ENCODE results near the gene GALNT4. TPM values are rescaled to one million over a fixed set of nuclear protein-coding genes. Genes with fewer than 3 reads are reported as not detected.

Gene GALNT4
- total RNA-seq, 2 donors from 2014 or later = 37.2 to 54.4 TPM

DNA sequence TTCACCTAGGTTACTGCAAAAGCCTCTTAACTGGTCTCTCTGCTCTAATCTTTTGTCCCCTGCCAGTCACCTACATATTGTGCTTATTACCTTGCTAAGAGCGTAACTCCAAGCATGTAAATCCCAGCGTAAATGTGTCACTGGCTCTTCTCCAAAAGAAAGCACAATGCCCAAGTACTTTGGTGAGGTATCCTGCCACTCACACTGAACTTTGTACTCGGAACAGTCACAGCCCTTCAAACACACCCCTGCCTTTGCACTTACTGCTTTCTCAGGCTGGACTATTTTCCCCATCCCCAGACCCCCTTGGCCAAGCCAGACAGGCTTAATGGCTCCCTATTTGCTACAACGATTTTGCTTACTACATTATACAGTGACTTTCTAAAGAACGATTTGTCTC, 31.7 kb downstream of the GALNT4 start:
- H3K27ac ChIP-seq = peak overlapping the region; percentile 82
- H3K4me3 ChIP-seq = no peak overlapping the region
- H3K27me3 ChIP-seq = no peaks in the 10 kb centered on the region
- TF ChIP-seq, protein P1, sequence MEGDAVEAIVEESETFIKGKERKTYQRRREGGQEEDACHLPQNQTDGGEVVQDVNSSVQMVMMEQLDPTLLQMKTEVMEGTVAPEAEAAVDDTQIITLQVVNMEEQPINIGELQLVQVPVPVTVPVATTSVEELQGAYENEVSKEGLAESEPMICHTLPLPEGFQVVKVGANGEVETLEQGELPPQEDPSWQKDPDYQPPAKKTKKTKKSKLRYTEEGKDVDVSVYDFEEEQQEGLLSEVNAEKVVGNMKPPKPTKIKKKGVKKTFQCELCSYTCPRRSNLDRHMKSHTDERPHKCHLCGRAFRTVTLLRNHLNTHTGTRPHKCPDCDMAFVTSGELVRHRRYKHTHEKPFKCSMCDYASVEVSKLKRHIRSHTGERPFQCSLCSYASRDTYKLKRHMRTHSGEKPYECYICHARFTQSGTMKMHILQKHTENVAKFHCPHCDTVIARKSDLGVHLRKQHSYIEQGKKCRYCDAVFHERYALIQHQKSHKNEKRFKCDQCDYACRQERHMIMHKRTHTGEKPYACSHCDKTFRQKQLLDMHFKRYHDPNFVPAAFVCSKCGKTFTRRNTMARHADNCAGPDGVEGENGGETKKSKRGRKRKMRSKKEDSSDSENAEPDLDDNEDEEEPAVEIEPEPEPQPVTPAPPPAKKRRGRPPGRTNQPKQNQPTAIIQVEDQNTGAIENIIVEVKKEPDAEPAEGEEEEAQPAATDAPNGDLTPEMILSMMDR (IDR thresholded peaks at IDR 0.05) = no peak
- DNase-seq = peak; percentile 82
- peak overlapping the region in 1 of 2 donors; percentile 67 for H3K9ac ChIP-seq (ENCODE audit: low read depth in 2 of 2, low read length in 2 of 2)
- peaks cover 11% of the 10 kb centered on the region for H3K4me1 ChIP-seq
- intact Hi-C loops (cut with DNase I) = no loop called here
- no peaks in the 10 kb centered on the region for H3K36me3 ChIP-seq
- H3K9me3 ChIP-seq = no peaks in the 10 kb centered on the region

DNA sequence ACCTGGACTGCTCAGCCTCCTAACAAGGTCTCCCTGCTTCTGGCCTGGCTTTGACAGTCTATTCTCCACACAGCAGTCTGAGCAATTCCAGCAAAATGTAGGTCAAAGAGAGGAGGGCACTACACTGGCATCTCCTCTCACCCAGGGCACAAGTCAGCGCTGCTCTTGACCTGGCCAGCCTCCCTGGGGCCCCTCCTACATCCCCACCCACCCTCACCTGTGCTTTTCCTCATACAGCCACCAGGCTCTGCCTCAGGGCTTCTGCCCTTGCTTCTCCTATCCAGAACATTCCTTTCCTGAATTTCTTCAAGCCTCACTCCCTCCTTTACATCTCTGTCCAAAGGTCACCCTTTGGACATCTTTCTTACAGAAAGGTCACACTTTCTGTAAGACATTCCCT, 33.7 kb downstream of the GALNT4 start:
- H3K36me3 ChIP-seq = no peaks in the 10 kb centered on the region
- peak; percentile 56 for DNase-seq

DNA sequence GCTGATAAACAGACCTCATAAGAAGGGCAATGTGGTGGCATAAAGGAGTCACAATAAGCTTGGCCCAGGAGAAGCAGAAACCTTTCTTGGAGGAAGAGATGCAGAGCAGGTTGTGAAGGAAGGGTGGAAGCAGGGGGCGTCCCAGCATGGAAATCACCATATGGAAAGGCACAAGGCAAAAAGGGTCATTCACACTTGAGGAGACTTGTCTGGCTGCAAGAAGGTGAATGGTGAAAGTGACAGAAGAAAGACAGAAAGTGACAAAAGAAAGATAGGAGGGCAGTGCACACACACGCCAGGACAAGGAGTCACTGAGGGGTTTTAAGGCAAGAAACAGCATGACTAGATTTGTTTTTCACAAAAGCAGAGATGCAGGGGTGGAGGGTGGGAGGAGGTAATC, 38.3 kb downstream of the GALNT4 start:
- Histone ChIP-seq H3K27ac (no peak overlapping the region), H3K9ac (ENCODE audit: low read depth in 2 of 2, low read length in 2 of 2) (no peak overlapping the region), H3K27me3 (no peaks in the 10 kb centered on the region), H3K9me3 (no peaks in the 10 kb centered on the region), H3K4me1 (no peaks in the 10 kb centered on the region), H3K4me3 (no peak overlapping the region), H3K36me3 (no peaks in the 10 kb centered on the region)
- TF ChIP-seq, protein P1 (IDR thresholded peaks at IDR 0.05) = no peak
- no peak for DNase-seq
- intact Hi-C loops (cut with DNase I) = no loop called here

More for the DNA sequence above, 33.7 kb downstream of the GALNT4 start:
- Histone ChIP-seq H3K27ac (no peak overlapping the region), H3K9me3 (no peaks in the 10 kb centered on the region), H3K4me1 (peaks cover 11% of the 10 kb centered on the region), H3K9ac (ENCODE audit: low read depth in 2 of 2, low read length in 2 of 2) (no peak overlapping the region), H3K27me3 (no peaks in the 10 kb centered on the region), H3K4me3 (no peak overlapping the region)
- TF ChIP-seq, protein P1 (IDR thresholded peaks at IDR 0.05) = no peak
- intact Hi-C loops (cut with DNase I) = no loop called here

DNA sequence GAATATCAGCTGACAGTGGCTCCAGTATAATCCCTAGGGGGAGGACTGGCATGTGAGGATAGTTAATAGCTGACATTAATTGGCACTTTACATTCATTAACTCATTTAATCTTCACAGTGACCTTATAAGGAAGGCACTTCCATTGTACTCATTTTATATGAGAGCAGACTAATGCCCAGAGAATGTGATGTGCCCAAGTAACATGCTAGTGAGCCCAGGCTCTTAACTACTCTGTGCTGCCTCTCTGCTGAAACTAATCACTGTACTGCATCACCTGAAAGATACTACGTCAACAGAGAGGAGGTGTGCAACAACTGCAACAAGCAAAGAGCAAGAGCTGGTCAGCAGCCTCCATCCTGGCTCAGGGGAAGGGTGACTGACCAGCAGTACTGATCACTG, 40.1 kb downstream of the GALNT4 start:
- Histone ChIP-seq H3K4me1 (no peaks in the 10 kb centered on the region), H3K36me3 (no peaks in the 10 kb centered on the region), H3K27ac (no peak overlapping the region), H3K27me3 (no peaks in the 10 kb centered on the region), H3K9ac (ENCODE audit: low read depth in 2 of 2, low read length in 2 of 2) (no peak overlapping the region), H3K4me3 (no peak overlapping the region), H3K9me3 (no peaks in the 10 kb centered on the region)
- TF ChIP-seq, protein P1 (IDR thresholded peaks at IDR 0.05) = no peak
- no peak for DNase-seq
- intact Hi-C loops (cut with DNase I) = no loop called here

DNA sequence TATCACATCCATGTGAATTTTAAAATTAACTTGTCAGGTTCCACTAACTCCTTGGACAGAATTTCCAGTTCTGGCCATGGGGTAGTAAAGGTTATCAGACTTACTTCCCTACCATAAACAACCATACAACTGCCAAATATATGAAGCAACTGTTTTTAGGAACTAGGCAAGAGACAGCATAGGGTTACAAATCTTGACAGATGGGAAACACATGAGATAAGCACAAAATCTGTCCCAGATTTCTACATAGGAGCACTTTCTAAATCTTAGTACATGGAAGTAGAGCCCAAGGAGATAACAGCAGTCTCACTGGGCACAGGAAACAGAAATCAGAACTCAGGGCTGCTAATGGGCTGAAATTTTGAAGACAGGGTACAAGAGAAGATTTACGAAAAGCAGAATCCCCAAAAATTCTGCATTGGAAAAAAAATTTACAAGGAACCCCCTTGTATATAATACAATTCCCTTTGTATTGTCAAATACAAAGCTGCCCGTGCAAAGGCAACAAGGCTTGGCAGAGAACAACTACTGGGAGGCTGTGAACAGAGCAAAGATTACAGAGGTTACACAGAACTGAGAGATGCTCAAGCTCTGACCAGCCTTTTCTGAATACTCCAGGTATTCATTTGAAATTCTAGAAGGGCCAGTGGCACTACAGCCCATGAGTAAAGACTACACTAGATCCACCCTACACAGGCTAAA, 43.2 kb downstream of the GALNT4 start:
- Histone ChIP-seq H3K27me3 (no peaks in the 10 kb centered on the region), H3K36me3 (no peaks in the 10 kb centered on the region), H3K9me3 (no peaks in the 10 kb centered on the region), H3K27ac (no peak overlapping the region), H3K4me3 (no peak overlapping the region), H3K9ac (ENCODE audit: low read depth in 2 of 2, low read length in 2 of 2) (no peak overlapping the region), H3K4me1 (no peaks in the 10 kb centered on the region)
- TF ChIP-seq, protein P1 (IDR thresholded peaks at IDR 0.05) = no peak
- no peak for DNase-seq
- intact Hi-C loops (cut with DNase I) = no loop called here
